Measurements from ENCODE around the gene ROS1.

DNA sequence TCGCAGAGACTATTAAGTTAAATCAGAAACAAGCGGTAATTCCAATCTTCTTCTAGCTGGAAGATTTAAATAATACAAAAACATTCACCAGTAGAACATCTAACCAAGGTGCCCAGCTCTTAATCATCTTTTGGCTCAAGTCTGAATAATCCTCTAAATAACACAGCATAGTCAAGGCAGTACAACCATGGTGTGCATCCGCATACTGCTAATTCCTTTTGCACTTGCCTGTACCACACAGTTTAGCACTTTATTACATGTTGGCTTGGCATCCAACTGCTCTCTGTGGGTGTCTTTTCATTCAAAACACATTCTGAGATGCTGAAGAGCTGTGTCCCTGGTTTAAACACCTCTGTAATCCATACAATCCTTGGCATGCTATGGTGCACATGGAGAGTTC lies 118.1 kb downstream of the ROS1 start:
- TF ChIP-seq, protein P1, sequence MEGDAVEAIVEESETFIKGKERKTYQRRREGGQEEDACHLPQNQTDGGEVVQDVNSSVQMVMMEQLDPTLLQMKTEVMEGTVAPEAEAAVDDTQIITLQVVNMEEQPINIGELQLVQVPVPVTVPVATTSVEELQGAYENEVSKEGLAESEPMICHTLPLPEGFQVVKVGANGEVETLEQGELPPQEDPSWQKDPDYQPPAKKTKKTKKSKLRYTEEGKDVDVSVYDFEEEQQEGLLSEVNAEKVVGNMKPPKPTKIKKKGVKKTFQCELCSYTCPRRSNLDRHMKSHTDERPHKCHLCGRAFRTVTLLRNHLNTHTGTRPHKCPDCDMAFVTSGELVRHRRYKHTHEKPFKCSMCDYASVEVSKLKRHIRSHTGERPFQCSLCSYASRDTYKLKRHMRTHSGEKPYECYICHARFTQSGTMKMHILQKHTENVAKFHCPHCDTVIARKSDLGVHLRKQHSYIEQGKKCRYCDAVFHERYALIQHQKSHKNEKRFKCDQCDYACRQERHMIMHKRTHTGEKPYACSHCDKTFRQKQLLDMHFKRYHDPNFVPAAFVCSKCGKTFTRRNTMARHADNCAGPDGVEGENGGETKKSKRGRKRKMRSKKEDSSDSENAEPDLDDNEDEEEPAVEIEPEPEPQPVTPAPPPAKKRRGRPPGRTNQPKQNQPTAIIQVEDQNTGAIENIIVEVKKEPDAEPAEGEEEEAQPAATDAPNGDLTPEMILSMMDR (IDR thresholded peaks at IDR 0.05): no peak
- TF ChIP-seq POLR2A (IDR thresholded peaks at IDR 0.05): no peak
